ENCODE results near the gene PROCR.

DNA sequence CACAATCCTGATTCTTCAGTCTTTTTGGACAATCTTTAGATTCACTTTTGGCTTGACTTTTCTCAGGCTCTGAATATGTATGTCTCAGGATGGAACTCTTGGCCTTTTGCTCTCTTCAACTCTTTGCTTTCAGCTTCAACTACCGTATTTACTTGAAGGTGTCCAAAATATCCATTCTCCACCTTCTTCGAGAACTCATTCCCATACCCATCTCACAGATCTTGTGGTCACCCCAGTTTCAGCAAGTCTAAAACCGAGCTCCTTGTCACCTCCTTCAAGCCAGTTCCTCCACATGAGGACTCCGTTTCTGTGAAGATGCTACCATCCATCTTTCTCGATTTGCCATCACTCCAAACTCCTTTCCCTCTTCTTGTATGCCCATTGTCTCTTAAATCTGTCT is 52.7 kb downstream of the PROCR start:
- TF ChIP-seq, protein P1, sequence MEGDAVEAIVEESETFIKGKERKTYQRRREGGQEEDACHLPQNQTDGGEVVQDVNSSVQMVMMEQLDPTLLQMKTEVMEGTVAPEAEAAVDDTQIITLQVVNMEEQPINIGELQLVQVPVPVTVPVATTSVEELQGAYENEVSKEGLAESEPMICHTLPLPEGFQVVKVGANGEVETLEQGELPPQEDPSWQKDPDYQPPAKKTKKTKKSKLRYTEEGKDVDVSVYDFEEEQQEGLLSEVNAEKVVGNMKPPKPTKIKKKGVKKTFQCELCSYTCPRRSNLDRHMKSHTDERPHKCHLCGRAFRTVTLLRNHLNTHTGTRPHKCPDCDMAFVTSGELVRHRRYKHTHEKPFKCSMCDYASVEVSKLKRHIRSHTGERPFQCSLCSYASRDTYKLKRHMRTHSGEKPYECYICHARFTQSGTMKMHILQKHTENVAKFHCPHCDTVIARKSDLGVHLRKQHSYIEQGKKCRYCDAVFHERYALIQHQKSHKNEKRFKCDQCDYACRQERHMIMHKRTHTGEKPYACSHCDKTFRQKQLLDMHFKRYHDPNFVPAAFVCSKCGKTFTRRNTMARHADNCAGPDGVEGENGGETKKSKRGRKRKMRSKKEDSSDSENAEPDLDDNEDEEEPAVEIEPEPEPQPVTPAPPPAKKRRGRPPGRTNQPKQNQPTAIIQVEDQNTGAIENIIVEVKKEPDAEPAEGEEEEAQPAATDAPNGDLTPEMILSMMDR (IDR thresholded peaks at IDR 0.05 in 8 of 11, conservative IDR thresholded peaks at IDR 0.05 in 3 of 11), result no peak
- TF ChIP-seq POLR2A (IDR thresholded peaks at IDR 0.05), result no peak
